ENCODE data around the gene PAFAH1B1.

PAFAH1B1 gene

GRCh38 chr17:2709183-2709661, 115.8 kb downstream of the PAFAH1B1 start (continued):
- TF ChIP-seq, protein P1, sequence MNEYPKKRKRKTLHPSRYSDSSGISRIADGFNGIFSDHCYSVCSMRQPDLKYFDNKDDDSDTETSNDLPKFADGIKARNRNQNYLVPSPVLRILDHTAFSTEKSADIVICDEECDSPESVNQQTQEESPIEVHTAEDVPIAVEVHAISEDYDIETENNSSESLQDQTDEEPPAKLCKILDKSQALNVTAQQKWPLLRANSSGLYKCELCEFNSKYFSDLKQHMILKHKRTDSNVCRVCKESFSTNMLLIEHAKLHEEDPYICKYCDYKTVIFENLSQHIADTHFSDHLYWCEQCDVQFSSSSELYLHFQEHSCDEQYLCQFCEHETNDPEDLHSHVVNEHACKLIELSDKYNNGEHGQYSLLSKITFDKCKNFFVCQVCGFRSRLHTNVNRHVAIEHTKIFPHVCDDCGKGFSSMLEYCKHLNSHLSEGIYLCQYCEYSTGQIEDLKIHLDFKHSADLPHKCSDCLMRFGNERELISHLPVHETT (tag by site-specific recombination; IDR thresholded peaks at IDR 0.05) = no peak
- TF ChIP-seq OVOL3 (tag by site-specific recombination; IDR thresholded peaks at IDR 0.05) (no peak), GLIS1 (tag by site-specific recombination; IDR thresholded peaks at IDR 0.05) (peak; percentile 39; the same call in 1 of the 2 replicates), ZNF777 (tag by site-specific recombination; IDR thresholded peaks at IDR 0.05; ENCODE audit: borderline replicate concordance) (no peak), ZNF629 (tag by site-specific recombination; IDR thresholded peaks at IDR 0.05) (no peak), ZNF624 (tag by site-specific recombination; IDR thresholded peaks at IDR 0.05) (no peak), ZNF354C (tag by site-specific recombination; IDR thresholded peaks at IDR 0.05; ENCODE audit: borderline replicate concordance, low read depth) (no peak), ZNF311 (tag by site-specific recombination; IDR thresholded peaks at IDR 0.05; ENCODE audit: borderline replicate concordance) (no peak), ZNF398 (tag by site-specific recombination; IDR thresholded peaks at IDR 0.05) (0 out of 2 replicates have a peak, but pooled peaks have one; percentile 20), ZNF785 (tag by site-specific recombination; IDR thresholded peaks at IDR 0.05) (no peak), FEZF1 (tag by site-specific recombination; IDR thresholded peaks at IDR 0.05) (no peak), SALL2 (tag by site-specific recombination; IDR thresholded peaks at IDR 0.05; ENCODE audit: borderline replicate concordance) (no peak), ZNF132 (tag by site-specific recombination; IDR thresholded peaks at IDR 0.05; ENCODE audit: borderline replicate concordance) (no peak), ZNF169 (tag by site-specific recombination; IDR thresholded peaks at IDR 0.05) (no peak), INSM2 (tag by site-specific recombination; IDR thresholded peaks at IDR 0.05) (no peak), ZNF202 (tag by site-specific recombination; IDR thresholded peaks at IDR 0.05; ENCODE audit: borderline replicate concordance) (no peak), ZBTB48 (tag by site-specific recombination; IDR thresholded peaks at IDR 0.05) (0 out of 2 replicates have a peak, but pooled peaks have one; percentile 57), ZNF830 (tag by site-specific recombination; IDR thresholded peaks at IDR 0.05; ENCODE audit: low read depth) (no peak), SP7 (tag by site-specific recombination; IDR thresholded peaks at IDR 0.05) (no peak), ZNF174 (tag by site-specific recombination; IDR thresholded peaks at IDR 0.05) (no peak), ZSCAN16 (tag by site-specific recombination; IDR thresholded peaks at IDR 0.05) (no peak), TRIM28 (IDR thresholded peaks at IDR 0.05; ENCODE audit: borderline replicate concordance, low read length) (no peak)
- TF ChIP-seq, protein P2, sequence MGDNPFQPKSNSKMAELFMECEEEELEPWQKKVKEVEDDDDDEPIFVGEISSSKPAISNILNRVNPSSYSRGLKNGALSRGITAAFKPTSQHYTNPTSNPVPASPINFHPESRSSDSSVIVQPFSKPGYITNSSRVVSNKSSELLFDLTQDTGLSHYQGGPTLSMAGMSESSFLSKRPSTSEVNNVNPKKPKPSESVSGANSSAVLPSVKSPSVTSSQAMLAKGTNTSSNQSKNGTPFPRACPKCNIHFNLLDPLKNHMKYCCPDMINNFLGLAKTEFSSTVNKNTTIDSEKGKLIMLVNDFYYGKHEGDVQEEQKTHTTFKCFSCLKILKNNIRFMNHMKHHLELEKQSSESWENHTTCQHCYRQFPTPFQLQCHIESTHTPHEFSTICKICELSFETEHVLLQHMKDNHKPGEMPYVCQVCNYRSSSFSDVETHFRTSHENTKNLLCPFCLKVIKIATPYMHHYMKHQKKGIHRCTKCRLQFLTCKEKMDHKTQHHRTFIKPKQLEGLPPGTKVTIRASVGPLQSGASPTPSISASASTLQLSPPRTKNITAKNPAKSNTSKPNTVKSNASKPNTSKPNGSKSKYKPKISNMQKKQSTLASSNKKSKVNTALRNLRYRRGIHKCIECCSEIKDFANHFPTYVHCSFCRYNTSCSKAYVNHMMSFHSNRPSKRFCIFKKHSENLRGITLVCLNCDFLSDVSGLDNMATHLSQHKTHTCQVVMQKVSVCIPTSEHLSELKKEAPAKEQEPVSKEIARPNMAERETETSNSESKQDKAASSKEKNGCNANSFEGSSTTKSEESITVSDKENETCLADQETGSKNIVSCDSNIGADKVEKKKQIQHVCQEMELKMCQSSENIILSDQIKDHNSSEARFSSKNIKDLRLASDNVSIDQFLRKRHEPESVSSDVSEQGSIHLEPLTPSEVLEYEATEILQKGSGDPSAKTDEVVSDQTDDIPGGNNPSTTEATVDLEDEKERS (tag by site-specific recombination; IDR thresholded peaks at IDR 0.05) = no peak
- TF ChIP-seq, protein P3, sequence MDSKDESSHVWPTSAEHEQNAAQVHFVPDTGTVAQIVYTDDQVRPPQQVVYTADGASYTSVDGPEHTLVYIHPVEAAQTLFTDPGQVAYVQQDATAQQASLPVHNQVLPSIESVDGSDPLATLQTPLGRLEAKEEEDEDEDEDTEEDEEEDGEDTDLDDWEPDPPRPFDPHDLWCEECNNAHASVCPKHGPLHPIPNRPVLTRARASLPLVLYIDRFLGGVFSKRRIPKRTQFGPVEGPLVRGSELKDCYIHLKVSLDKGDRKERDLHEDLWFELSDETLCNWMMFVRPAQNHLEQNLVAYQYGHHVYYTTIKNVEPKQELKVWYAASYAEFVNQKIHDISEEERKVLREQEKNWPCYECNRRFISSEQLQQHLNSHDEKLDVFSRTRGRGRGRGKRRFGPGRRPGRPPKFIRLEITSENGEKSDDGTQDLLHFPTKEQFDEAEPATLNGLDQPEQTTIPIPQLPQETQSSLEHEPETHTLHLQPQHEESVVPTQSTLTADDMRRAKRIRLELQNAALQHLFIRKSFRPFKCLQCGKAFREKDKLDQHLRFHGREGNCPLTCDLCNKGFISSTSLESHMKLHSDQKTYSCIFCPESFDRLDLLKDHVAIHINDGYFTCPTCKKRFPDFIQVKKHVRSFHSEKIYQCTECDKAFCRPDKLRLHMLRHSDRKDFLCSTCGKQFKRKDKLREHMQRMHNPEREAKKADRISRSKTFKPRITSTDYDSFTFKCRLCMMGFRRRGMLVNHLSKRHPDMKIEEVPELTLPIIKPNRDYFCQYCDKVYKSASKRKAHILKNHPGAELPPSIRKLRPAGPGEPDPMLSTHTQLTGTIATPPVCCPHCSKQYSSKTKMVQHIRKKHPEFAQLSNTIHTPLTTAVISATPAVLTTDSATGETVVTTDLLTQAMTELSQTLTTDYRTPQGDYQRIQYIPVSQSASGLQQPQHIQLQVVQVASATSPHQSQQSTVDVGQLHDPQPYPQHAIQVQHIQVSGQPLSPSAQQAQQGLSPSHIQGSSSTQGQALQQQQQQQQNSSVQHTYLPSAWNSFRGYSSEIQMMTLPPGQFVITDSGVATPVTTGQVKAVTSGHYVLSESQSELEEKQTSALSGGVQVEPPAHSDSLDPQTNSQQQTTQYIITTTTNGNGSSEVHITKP (tag by site-specific recombination; IDR thresholded peaks at IDR 0.05) = peak; percentile 40

All from HEK293 (cell line).